GM18526 (cell line): ENCODE results near the gene CUX1.

Source experiments
- POLR2A ChIP-seq: IDR thresholded peaks from 3 replicates; pipeline ENCODE4 v1.6.1; 2011; ENCODE audit not compliant: insufficient read length; ENCODE audit errors: extremely low read depth

Gene CUX1

DNA sequence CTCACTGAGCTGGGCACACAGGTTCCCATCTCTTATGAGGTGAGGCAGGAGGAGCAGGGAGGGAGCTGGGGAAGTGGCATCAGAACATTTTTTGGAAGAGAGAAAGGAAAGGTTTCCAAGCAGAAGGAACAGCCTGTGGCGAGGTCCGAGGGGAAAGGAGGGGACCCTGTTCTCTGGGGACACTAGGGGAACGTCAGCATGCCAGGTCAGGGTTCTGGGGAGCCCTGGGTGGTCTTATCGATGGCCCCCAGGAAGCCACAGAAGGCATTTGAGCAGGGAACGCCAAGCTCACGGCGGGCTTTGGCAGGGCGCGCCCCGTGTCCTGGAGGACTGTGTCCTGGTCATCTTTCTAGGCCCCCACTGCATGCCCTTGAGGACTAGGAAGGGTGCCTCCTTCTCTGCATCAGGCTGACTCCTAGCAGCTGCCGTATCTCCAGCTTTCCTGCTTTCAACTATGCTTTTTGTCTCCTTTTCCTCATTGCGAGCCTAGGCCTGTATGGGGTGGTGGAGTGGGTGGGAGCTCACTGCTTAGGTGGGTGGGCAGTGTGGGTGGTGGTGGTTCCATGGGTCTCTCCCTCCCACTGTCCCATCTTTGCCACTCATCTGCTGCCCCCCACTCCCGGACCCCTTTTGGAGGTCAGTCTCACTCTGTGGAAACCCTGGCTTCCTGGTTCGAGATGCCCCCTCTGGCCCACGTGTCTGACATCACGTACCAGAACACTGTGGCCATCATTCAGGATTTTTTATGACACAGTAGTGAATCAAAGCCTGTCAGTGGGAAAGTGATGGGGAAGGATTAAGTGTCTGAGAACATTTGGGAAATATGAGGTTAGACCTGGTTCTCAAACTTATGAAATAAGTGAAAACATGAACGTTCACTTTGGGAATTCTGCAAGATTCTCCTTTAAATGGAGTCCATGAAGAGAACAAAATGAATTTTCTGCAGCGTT, 89.1 kb downstream of the CUX1 start:
- no peak for TF ChIP-seq POLR2A

DNA sequence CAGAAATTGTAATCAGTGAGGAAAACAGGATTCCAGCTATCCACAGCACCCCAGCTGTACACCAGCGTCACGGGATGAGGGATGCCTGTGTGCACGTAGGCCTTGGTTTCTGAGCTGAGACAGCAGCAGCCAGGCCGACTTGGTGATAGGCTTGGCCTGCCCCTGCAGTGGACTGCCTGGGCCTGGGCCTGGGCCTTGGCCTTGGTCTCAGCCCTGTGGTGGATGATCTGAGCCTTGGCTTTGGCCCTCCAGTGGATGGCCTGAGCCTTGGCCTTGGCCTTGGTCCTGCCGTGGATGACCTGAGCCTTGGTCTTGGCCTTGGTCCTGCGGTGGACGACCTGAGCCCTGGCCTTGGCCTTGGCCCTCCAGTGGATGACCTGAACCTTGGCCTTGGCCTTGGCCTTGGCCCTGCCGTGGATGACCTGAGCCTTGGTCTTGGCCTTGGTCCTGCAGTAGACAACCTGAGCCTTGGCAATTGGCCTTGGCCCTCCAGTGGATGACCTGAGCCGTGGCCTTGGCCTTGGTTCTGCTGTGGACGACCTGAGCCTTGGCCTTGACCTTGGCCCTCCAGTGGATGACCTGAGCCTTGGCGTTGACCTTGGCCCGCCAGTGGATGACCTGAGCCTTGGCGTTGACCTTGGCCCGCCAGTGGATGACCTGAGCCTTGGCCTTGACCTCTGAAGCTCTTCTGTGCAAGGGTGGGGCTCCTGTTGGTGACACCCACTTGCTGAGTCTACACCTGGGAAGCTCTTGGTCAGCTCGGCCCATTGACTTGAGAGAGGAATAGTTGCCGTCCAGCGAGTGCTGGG, 93.8 kb downstream of the CUX1 start:
- TF ChIP-seq POLR2A, result no peak

DNA sequence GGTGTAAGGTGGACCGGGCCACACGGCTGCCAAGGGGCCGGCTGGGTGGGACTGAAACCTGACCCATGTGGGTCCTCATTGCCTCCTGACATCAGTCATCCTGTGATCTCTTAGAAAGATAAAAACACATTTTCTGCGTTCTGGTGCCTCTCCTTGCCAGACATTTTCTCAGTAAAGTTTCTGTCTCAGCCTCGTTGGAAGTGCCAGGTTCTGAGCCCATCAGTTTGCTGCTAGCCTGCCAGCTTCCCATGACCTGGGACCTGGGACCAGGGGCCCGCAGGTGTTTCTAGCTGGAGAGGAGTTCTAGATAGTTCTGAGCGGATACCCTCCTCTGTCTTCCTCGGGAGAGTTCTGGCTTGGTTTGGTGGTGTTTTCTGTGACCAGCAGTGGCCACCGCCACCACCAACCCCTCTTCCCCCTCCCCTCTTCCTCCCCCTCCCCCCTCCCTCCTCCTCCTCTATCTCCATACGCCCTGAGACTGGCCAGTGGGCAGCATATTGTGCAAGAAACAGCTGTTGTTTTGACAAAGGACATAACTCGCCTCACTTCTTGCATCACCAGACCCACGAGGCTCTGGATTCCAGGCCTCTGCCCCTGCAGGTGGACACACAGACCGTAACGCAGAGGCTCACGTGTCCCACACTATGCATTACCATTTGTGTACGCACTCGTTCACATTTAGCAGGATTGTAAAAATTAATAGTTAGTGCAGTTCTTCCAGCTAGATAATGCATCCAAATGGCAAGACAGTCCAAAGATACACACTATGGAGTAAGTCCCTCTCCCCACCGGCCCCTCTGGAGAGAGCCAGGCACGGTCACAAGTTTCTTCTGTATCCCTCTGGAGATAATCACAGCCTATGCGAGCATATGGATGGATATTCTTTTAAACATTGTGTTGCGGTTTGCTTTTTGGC, 94.6 kb downstream of the CUX1 start:
- no peak for TF ChIP-seq POLR2A

DNA sequence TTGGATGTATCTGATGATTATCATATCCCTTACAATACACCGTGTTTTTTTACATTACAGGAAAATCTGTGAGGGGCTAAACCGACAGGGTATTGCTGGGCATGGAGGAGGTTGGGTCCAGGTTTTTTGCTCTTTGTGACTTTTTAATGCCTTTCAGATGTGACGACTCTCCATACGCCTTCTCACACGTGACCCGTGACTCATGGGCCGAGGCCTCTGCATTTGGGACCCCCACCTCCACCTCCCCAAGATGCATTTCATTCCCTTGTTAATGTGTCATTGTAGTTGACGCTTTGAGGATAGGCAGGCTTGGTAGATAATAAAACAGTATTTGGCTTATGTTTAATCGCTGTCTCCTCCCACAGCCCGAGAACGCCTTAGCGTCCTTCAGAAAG, 95.3 kb downstream of the CUX1 start:
- no peak for TF ChIP-seq POLR2A

DNA sequence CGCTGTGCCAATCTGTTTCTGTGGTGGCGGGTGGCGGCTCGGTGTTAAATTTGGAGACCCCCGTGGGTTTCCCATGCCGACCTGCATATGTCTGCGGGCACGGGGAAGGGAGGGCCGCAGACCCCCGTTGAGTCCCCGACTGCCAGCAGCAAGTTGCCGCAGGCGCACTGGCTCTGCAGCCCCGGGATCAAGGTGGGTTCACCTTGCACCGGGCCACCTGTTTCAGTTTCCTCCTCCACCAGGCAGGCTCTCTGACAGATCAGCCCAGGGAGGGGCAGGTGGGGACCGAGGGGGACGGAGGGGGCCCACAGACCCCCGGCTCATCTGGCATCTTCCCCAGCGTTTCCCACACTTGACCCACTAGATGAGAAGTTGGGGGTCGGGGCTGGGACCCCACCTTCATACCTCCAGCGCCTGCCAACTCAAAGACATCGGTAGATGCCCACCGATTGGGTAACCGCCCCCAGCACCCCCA, 95.9 kb downstream of the CUX1 start:
- TF ChIP-seq POLR2A, result no peak

DNA sequence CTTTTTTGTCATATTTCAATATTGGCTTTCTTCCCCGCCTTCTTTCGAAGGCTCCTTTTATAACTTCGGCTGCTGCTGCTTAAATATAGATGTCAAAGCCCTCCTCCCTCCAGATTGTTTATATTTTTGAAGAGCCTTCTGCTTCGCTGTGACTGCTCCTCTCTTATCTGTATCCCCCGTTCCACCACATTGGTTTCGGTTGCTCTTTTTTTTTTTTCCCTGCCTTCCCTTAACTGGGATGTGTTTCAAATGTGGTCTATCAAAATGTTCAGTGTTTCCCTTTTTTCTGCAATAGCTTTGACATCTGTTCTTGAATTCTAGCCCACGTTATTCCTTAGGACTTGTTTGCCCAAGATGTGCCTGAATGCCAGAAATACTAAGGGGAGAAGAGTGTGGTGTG, 96.4 kb downstream of the CUX1 start:
- no peak for TF ChIP-seq POLR2A

DNA sequence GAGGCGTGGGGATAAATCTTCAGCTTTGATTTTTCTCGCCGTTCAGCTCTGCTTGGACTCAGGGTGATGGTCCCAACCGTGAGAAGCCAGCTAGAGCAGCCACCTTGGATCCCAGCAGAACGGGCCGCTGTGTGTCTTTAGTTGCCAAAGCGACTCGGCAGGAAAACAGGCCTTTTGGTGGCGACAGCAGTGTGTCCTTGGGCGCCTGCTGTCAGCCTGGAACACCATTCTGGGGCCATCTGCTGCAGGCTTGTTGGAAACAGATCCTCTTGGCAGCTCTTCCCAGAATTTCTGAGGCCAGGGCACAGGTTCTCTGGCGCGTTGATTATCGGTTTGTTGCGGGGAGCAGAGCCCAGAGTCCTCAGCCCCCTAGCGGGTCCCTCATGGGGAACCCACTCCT, 97.6 kb downstream of the CUX1 start:
- no peak for TF ChIP-seq POLR2A

DNA sequence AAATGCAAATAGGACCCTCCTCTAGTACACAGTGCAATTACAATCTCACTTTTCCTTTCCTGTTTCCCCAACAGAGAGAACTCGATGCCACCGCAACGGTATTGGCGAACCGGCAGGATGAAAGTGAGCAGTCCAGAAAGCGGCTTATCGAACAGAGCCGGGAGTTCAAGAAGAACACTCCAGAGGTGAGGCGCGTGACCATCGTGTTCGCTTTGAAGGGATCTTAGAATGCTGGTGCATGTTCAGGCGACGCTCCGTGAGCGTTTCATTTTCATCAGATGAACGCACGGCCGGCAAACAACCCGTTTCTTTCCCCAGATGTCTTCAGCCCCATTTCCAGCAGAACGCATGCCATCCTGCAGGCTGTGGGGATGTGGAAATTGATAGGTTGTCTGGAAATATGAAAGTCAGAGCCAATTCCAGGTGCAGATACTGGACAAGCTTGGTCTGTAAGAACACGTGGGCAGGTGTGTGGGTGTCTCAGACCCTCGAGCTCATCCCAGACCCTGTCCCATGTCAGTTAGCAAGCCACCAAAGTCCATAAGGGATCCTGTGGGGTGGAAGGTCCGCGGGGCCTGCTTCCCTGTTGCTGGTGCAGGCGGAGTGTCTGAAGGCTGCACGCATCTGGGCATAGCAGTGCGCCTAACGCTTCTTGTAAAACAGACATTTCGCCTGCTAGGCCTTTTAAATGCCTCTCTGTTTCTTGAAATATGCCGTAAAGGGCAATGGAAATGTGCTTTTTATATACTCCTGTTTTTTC, 98.8 kb downstream of the CUX1 start:
- TF ChIP-seq POLR2A, result no peak

DNA sequence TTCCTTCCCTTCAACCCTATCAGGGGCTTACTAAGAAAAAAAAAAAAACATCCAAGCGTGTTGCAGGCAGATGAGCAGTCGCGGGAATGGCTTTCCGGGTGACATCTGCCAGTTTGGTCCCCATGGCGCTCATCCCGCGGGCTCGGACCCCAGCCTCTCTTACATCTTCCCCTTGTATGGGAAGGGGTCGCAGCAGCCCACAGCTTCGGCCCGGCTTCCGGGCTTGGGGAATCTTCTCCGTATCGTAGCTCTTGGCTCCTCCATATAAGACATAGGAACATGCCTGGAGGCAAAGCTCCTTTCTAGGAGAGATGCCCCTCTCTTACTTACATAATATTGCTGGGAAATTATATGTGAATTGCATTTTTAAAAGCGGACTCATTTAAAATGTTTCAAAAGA, 99.5 kb downstream of the CUX1 start:
- no peak for TF ChIP-seq POLR2A

DNA sequence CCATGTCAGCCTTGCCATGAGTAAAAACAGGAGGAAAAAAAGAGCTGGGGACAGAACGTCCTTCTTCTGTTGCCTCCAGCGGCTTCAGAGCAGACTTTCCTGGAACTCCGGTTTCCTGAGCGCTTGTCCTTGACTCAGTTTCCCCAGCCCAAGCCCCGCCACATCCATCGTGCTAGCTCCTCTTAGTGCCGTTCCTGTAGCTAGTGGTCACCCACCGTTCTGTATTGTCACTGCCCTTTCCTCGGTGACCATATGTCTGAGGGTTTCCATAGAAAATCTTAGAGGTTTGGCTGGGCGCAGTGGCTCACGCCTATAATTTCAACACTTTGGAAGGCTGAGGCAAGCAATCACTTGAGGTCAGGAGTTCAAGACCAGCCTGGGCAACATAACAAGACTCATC, 100.1 kb downstream of the CUX1 start:
- TF ChIP-seq POLR2A, result no peak

DNA sequence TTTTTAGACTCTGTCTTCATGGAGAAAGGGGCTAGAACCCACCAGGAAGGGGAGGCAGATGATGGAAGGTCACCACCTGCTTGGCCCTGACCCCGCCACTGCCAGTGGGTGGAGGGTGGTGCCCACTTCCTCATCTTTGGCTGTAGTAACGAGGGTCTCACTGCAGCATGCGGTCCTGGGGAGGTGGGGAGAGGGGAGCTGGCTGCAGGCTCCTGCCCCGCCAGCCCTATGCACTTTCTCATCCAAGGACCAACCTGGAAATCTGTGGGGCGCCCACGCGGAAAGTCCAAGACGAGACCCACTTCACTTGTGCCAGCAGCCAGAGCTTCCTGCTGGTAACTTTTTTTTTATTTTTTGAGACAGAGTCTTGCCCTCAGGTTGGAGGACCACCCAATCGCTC, 101.0 kb downstream of the CUX1 start:
- TF ChIP-seq POLR2A, result no peak

DNA sequence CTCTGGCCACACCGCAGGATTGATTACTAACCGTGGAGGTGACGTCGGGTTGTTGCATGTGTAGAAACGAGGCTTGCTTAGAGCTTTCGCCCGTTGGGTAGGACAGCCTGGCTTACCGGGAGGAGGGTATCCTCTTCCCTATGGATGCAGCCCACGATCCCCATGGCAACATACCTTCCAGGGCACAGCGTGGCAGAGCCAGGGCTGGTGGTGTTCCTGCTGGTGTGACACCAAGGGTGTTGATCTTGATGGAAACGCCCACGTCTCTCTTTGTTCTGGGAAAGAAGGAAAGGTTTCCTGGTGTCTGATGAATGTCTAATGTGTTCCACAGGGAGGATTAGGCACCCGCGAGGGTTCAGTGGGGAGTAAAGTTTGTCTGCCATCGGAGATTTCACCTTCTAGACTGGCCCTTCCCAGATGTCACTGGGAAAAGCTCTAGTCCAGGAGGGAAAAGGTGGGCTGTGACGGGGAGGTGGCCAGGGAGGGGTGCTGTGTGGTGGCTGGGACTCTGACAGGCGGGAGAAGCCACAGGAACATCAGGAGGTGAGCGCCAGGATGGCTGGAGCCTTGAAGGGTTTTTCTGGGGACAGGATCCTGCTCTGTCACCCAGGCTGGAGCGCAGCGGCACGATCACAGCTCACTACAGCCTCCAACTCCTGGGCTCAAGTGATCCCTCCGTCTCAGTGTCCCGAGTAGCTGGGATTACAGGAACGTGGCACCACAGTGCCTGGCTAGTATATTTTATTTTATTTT, 102.1 kb downstream of the CUX1 start:
- TF ChIP-seq POLR2A, result no peak

DNA sequence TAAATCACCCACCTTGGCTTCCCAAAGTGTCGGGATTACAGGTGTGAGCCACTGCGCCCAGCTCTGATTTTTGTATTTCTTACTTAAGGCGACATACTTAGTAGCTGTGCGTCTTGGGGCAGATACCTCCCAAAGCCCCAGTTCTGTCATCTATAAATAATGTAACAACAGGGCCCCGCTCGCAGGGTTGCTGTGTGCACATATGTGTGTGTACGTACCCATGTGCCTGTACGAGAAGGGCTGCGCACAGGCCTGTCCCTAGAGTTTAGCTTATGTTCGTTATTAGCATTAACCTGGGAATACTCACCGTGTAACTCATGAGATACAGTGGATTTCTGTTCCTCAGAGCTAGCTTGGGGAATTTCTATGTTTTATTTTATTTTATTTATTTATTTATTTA, 103.6 kb downstream of the CUX1 start:
- no peak for TF ChIP-seq POLR2A
